Activated T-helper 1 cell treated with anti-CD3 and anti-CD28 coated beads, Interleukin-12 subunit alpha, Interleukin-12 subunit beta, Interleukin-2, Interleukin-4 antibody, amounts not matched to agents 30 ng/mL and 10 ng/mL and 1 ng/mL, durations not matched to agents 14 hours and 24 hours and 36 hours (primary cell): ENCODE measurements around the gene KPRP. TPM values are rescaled to one million over a fixed set of nuclear protein-coding genes. Genes with fewer than 3 reads are reported as not detected.

Experiments
- DNase-seq: peaks from one replicate; pipeline ENCODE4 v3.0.0; 2021; ENCODE audit warnings: low spot score
- H3K27ac Mint-ChIP-seq: one replicate; pipeline ENCODE4 v1.8.0; 2021; ENCODE audit warnings: mild to moderate bottlenecking, mixed read lengths
- H3K27me3 Mint-ChIP-seq: one replicate; pipeline ENCODE4 v1.8.0; 2022; ENCODE audit warnings: mild to moderate bottlenecking, moderate library complexity, mixed read lengths; ENCODE audit not compliant: insufficient read depth
- H3K36me3 Mint-ChIP-seq: one replicate; pipeline ENCODE4 v1.8.0; 2021; ENCODE audit warnings: low read depth, mixed read lengths
- H3K4me1 Mint-ChIP-seq: one replicate; pipeline ENCODE4 v1.8.0; 2021; ENCODE audit warnings: low read depth, mixed read lengths
- H3K4me3 Mint-ChIP-seq: one replicate; pipeline ENCODE4 v1.8.0; 2021; ENCODE audit warnings: mild to moderate bottlenecking, moderate library complexity, mixed read lengths
- H3K9me3 Mint-ChIP-seq: one replicate; pipeline ENCODE4 v1.8.0; 2021; ENCODE audit warnings: mixed read lengths
- intact Hi-C: fragments of 100-400 bp; cut with micrococcal nuclease; formaldehyde crosslinking; loops from one replicate; pipeline ENCODE4 v1.15.1; 2024
- total RNA-seq: library from RNA; stranded (reverse); gene quantifications from 2 replicates; pipeline ENCODE4 v1.2.3, GENCODE V29; 2022

Gene KPRP
- total RNA-seq, 1 donor from 2014 or later: not detected

GRCh38 chr1:152786077-152786476 lies 28.3 kb downstream of the KPRP start, which contains the start of gene LCE1E:
TSS of gene LCE1E (plus strand) at chr1:152786257. CDS start at chr1:152787300, 1,043 bp downstream.
- Mint-ChIP-seq H3K9me3 (no peaks in the 10 kb centered on the region), H3K27me3 (peaks cover 1% of the 10 kb centered on the region), H3K27ac (no peak within 1 kb of the TSS), H3K36me3 (no peaks in the 10 kb centered on the region), H3K4me1 (no peaks in the 10 kb centered on the region), H3K4me3 (no peak within 1 kb of the TSS)
- intact Hi-C loops: no loop called here
- DNase-seq: no peak

GRCh38 chr1:152795686-152796085 lies 37.9 kb downstream of the KPRP start:
- no peaks in the 10 kb centered on the region for H3K36me3 Mint-ChIP-seq
- H3K9me3 Mint-ChIP-seq: no peaks in the 10 kb centered on the region
- H3K27ac Mint-ChIP-seq: no peak overlapping the region
- no peaks in the 10 kb centered on the region for H3K4me1 Mint-ChIP-seq
- no peak for DNase-seq
- intact Hi-C loops: no loop called here
- peaks cover 2% of the 10 kb centered on the region for H3K27me3 Mint-ChIP-seq
- no peak overlapping the region for H3K4me3 Mint-ChIP-seq

DNA sequence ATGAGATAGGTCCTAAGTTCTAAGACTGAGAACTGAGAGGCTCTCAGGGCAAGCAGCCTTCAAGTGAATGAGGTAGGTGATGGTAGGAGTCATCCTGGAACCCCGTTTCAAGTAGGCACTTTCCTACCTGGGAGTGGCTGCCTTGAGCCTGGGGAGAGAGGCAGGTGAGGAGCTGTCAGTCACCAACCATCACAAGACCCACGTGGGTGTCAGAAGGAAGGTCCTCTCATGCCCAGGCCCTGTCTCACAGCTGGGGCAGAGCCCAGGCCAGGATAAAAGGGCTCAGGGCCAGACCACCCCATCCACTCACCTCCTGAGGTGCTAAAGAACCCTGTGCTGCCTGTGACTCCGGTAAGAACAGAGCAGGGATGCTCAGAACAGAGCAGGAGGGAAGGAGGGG lies 38.6 kb downstream of the KPRP start, which contains the start of gene LCE1D:
LCE1D (plus strand) TSS at position 301 of the 400 bp plus-strand sequence. CDS start 1,074 bp downstream, outside the sequence.
- no peak within 1 kb of the TSS for H3K4me3 Mint-ChIP-seq
- intact Hi-C loops: no loop called here
- H3K9me3 Mint-ChIP-seq: no peaks in the 10 kb centered on the region
- peaks cover 2% of the 10 kb centered on the region for H3K27me3 Mint-ChIP-seq
- H3K36me3 Mint-ChIP-seq: no peaks in the 10 kb centered on the region
- no peak for DNase-seq
- H3K4me1 Mint-ChIP-seq: no peaks in the 10 kb centered on the region
- no peak within 1 kb of the TSS for H3K27ac Mint-ChIP-seq

GRCh38 chr1:152801333-152801732 lies 43.5 kb downstream of the KPRP start:
- Mint-ChIP-seq H3K4me3 (no peak overlapping the region), H3K27ac (no peak overlapping the region), H3K9me3 (no peaks in the 10 kb centered on the region), H3K36me3 (no peaks in the 10 kb centered on the region), H3K4me1 (no peaks in the 10 kb centered on the region), H3K27me3 (peaks cover 8% of the 10 kb centered on the region)
- DNase-seq: no peak
- intact Hi-C loops: no loop called here

DNA sequence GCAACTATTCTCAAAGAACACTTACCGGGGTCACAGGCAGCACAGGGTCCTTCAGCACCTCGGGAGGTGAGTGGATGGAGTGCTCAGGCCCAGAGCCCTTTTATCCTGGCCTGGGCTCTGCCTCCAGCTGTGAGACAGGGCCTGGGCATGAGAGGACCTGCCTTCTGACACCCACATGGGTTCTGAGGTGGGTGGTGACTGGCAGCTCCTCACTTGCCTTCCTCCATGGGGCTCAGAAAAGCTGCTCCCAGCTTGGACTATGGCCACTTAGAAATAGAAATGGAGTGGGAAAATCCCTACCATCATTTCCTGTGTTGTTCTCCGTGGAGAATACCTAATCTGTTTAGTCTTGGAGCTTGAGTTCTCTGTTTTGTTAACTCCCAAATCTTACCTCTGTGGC lies 48.8 kb downstream of the KPRP start, which contains the start of gene LCE1C:
LCE1C (minus strand) TSS at position 76 of the 400 bp plus-strand sequence. CDS start 1,173 bp downstream, outside the sequence.
- H3K4me3 Mint-ChIP-seq: no peak within 1 kb of the TSS
- no peaks in the 10 kb centered on the region for H3K9me3 Mint-ChIP-seq
- H3K27ac Mint-ChIP-seq: no peak within 1 kb of the TSS
- no peaks in the 10 kb centered on the region for H3K36me3 Mint-ChIP-seq
- no peaks in the 10 kb centered on the region for H3K4me1 Mint-ChIP-seq
- intact Hi-C loops: no loop called here
- DNase-seq: no peak
- H3K27me3 Mint-ChIP-seq: peaks cover 8% of the 10 kb centered on the region

GRCh38 chr1:152811050-152811449 lies 53.2 kb downstream of the KPRP start:
- Mint-ChIP-seq H3K36me3 (no peaks in the 10 kb centered on the region), H3K4me1 (no peaks in the 10 kb centered on the region), H3K9me3 (no peaks in the 10 kb centered on the region), H3K27me3 (peaks cover 2% of the 10 kb centered on the region), H3K27ac (no peak overlapping the region), H3K4me3 (no peak overlapping the region)
- intact Hi-C loops: no loop called here
- no peak for DNase-seq

Other genes starting within 250 kb of the KPRP start
- gene LCE5A, start 247.2 kb upstream of the KPRP start, total RNA-seq: not detected in 2 replicates
- not detected in 2 replicates for gene CRCT1, start 243.5 kb upstream of the KPRP start, total RNA-seq
- gene LCE3E, start 191.2 kb upstream of the KPRP start, total RNA-seq: not detected in 2 replicates
- gene LCE3D, start 177.5 kb upstream of the KPRP start, total RNA-seq: not detected in 2 replicates
- gene LCE3C, start 157.8 kb upstream of the KPRP start, total RNA-seq: not detected in 2 replicates
- not detected in 2 replicates for gene LCE3B, start 144.2 kb upstream of the KPRP start, total RNA-seq
- not detected in 2 replicates for gene LCE3A, start 134.9 kb upstream of the KPRP start, total RNA-seq
- gene LCE2D, start 94.6 kb upstream of the KPRP start, total RNA-seq: not detected in 2 replicates
- gene LCE2C, start 82.7 kb upstream of the KPRP start, total RNA-seq: not detected in 2 replicates
- not detected in 2 replicates for gene LCE2B, start 71.9 kb upstream of the KPRP start, total RNA-seq
- gene LCE2A, start 59.7 kb upstream of the KPRP start, total RNA-seq: not detected in 2 replicates
- not detected in 2 replicates for gene LCE4A, start 49.9 kb upstream of the KPRP start, total RNA-seq
- gene LCE1F, start 17.1 kb downstream of the KPRP start, total RNA-seq: not detected in 2 replicates
- gene LCE1E, start 28.2 kb downstream of the KPRP start, total RNA-seq: not detected in 2 replicates
- not detected in 2 replicates for gene LCE1D, start 38.7 kb downstream of the KPRP start, total RNA-seq
- gene LCE1C, start 48.6 kb downstream of the KPRP start, total RNA-seq: not detected in 2 replicates
- gene LCE1B, start 53.9 kb downstream of the KPRP start, total RNA-seq: not detected in 2 replicates
- gene LCE1A, start 69.4 kb downstream of the KPRP start, total RNA-seq: not detected in 2 replicates
- not detected in 2 replicates for gene LCE6A, start 84.8 kb downstream of the KPRP start, total RNA-seq
- gene LCE7A, start 102.0 kb downstream of the KPRP start, total RNA-seq: not detected in 2 replicates
- gene SMCP, start 120.3 kb downstream of the KPRP start, total RNA-seq: not detected in 2 replicates
- not detected in 2 replicates for gene IVL, start 150.5 kb downstream of the KPRP start, total RNA-seq
- not detected in 2 replicates for gene SPRR5, start 189.2 kb downstream of the KPRP start, total RNA-seq
- gene SPRR4, start 212.6 kb downstream of the KPRP start, total RNA-seq: not detected in 2 replicates
- not detected in 2 replicates for gene SPRR1A, start 226.1 kb downstream of the KPRP start, total RNA-seq
- gene SPRR3, start 243.7 kb downstream of the KPRP start, total RNA-seq: not detected in 2 replicates